GM23338 (cell line): ENCODE data around the gene TMUB1. TPM values are rescaled to one million over a fixed set of nuclear protein-coding genes. Genes with fewer than 3 reads are reported as not detected.

Experiments used
- ATAC-seq: fragments of 200-7000 bp; cut with Tn5 transposase; 3 replicates; pipeline ENCODE4 v1.9.1; 2020
- DNase-seq: peaks from one replicate; pipeline ENCODE4 v3.0.0-alpha.2; 2015; ENCODE audit warnings: low spot score
- H2AFZ ChIP-seq: fragments of 200-600 bp; sonication (generic); 2 replicates; pipeline ENCODE4 v1.8.0; 2016; ENCODE audit warnings: antibody characterized with exemption, mild to moderate bottlenecking, moderate library complexity
- H3F3A ChIP-seq: fragments of 200-600 bp; sonication (generic); replicated peaks from 2 replicates; pipeline ENCODE4 v1.8.0; 2017; ENCODE audit warnings: antibody characterized with exemption, mixed run types, low read depth
- H3K27ac ChIP-seq: fragments of 200-600 bp; sonication (generic); 2 replicates; pipeline ENCODE4 v1.6.1; 2016; ENCODE audit warnings: low read depth
- H3K27me3 ChIP-seq: fragments of 200-600 bp; sonication (generic); 2 replicates; pipeline ENCODE4 v1.8.0; 2016; ENCODE audit warnings: mild to moderate bottlenecking, mixed run types, moderate library complexity; ENCODE audit not compliant: insufficient read depth
- H3K36me3 ChIP-seq: fragments of 200-600 bp; sonication (generic); 2 replicates; pipeline ENCODE4 v1.8.0; 2016; ENCODE audit warnings: mild to moderate bottlenecking; ENCODE audit not compliant: insufficient read depth
- H3K4me1 ChIP-seq: fragments of 200-600 bp; sonication (generic); 2 replicates; pipeline ENCODE4 v1.8.0; 2016; ENCODE audit warnings: mild to moderate bottlenecking, moderate library complexity; ENCODE audit not compliant: insufficient read depth
- H3K4me2 ChIP-seq: fragments of 200-600 bp; sonication (generic); 2 replicates; pipeline ENCODE4 v1.7.1; 2017; ENCODE audit warnings: mixed run types
- H3K4me3 ChIP-seq: fragments of 200-600 bp; sonication (generic); 2 replicates; pipeline ENCODE4 v1.6.1; 2016; ENCODE audit warnings: mixed run types
- H3K79me2 ChIP-seq: fragments of 200-600 bp; sonication (generic); replicated peaks from 2 replicates; pipeline ENCODE4 v1.8.0; 2017; ENCODE audit warnings: mild to moderate bottlenecking; ENCODE audit not compliant: insufficient read depth
- H3K9me2 ChIP-seq: fragments of 200-600 bp; sonication (generic); 2 replicates; pipeline ENCODE4 v1.8.0; 2017; ENCODE audit not compliant: insufficient read depth
- H4K20me1 ChIP-seq: fragments of 200-600 bp; sonication (generic); replicated peaks from 2 replicates; pipeline ENCODE4 v1.8.0; 2017; ENCODE audit warnings: mild to moderate bottlenecking; ENCODE audit not compliant: insufficient read depth
- H3K27ac Mint-ChIP-seq: 2 replicates; pipeline ENCODE4 v1.8.0; 2020; ENCODE audit warnings: inconsistent platforms, mild to moderate bottlenecking, moderate library complexity, mixed read lengths
- H3K27me3 Mint-ChIP-seq: 3 replicates; pipeline ENCODE4 v1.8.0; 2022; ENCODE audit warnings: low read depth, mild to moderate bottlenecking, moderate library complexity, mixed read lengths, inconsistent platforms; ENCODE audit not compliant: insufficient read depth, poor library complexity
- H3K36me3 Mint-ChIP-seq: 3 replicates; pipeline ENCODE4 v1.8.0; 2021; ENCODE audit warnings: low read depth, mild to moderate bottlenecking, inconsistent platforms, moderate library complexity, mixed read lengths
- H3K4me1 Mint-ChIP-seq: 3 replicates; pipeline ENCODE4 v1.8.0; 2020; ENCODE audit warnings: mild to moderate bottlenecking, inconsistent platforms, mixed read lengths
- H3K4me3 Mint-ChIP-seq: 3 replicates; pipeline ENCODE4 v1.8.0; 2021; ENCODE audit warnings: moderate library complexity, mild to moderate bottlenecking, inconsistent platforms, mixed read lengths
- H3K9me3 Mint-ChIP-seq: 3 replicates; pipeline ENCODE4 v1.8.0; 2020; ENCODE audit warnings: moderate library complexity, mild to moderate bottlenecking, inconsistent platforms, mixed read lengths
- CREB1 ChIP-seq: fragments of 250-450 bp; sonication (Bioruptor Pico); IDR thresholded peaks from 2 replicates; pipeline ENCODE4 v1.5.0; 2020; ENCODE audit warnings: low read depth, mild to moderate bottlenecking, moderate library complexity
- EZH2 ChIP-seq: fragments of 200-600 bp; sonication (generic); IDR thresholded peaks from one replicate; pipeline ENCODE4 v1.8.0; 2017; ENCODE audit warnings: antibody characterized with exemption, mild to moderate bottlenecking, low read depth; ENCODE audit not compliant: unreplicated experiment
- EZH2phosphoT487 ChIP-seq: fragments of 200-600 bp; sonication (generic); IDR thresholded peaks from one replicate; pipeline ENCODE4 v1.8.1; 2018; ENCODE audit warnings: antibody characterized with exemption; ENCODE audit not compliant: unreplicated experiment
- JUNB ChIP-seq: IDR thresholded peaks from one replicate; pipeline ENCODE4 v1.6.1; 2016; ENCODE audit warnings: antibody characterized with exemption; ENCODE audit not compliant: unreplicated experiment
- NANOG ChIP-seq: IDR thresholded peaks from 2 replicates; pipeline ENCODE4 v1.6.1; 2016; ENCODE audit warnings: antibody characterized with exemption, borderline replicate concordance
- POLR2AphosphoS5 ChIP-seq: IDR thresholded peaks from 2 replicates; pipeline ENCODE4 v1.6.1; 2016; ENCODE audit warnings: antibody characterized with exemption, low read depth
- STAT1 ChIP-seq: IDR thresholded peaks from one replicate; pipeline ENCODE4 v1.6.1; 2016; ENCODE audit warnings: antibody characterized with exemption; ENCODE audit not compliant: unreplicated experiment
- ZNF114 ChIP-seq: fragments of 250-450 bp; sonication (Bioruptor Pico); IDR thresholded peaks from 2 replicates; pipeline ENCODE4 v1.5.0; 2020; ENCODE audit warnings: mild to moderate bottlenecking, moderate library complexity
- polyA plus RNA-seq: library from polyadenylated mRNA; unstranded; fragments of >200 nt; fragmentation: Nextera tagmentation; extraction: Ambion mirVana; gene quantifications from 2 replicates; pipeline ENCODE4 v1.2.1, GENCODE V29; 2016
- total RNA-seq: library from RNA; depleted of rRNA; stranded (reverse); fragments of >200 nt; shearing (Covaris generic); gene quantifications from 2 replicates; pipeline ENCODE4 v1.2.3, GENCODE V29; 2014
- TF ChIP-seq, protein P1 (sequence below), 2 experiments: fragments of 200-600 bp in 1 of 2; sonication (generic) in 1 of 2; conservative IDR thresholded peaks; 2 replicates each; pipeline versions ENCODE4 v1.5.1 to v1.6.1; 2016 to 2017; ENCODE audit warnings: antibody characterized with exemption in 2 of 2, low read depth in 2 of 2, mild to moderate bottlenecking in 2 of 2, moderate library complexity in 1 of 2
- TF ChIP-seq, protein P2 (sequence below): IDR thresholded peaks from one replicate; pipeline ENCODE4 v1.6.1; 2018; ENCODE audit warnings: antibody characterized with exemption; ENCODE audit not compliant: unreplicated experiment
- TF ChIP-seq, protein P3 (sequence below): IDR thresholded peaks from 2 replicates; pipeline ENCODE4 v1.6.1; 2016; ENCODE audit warnings: antibody characterized with exemption
- TF ChIP-seq, protein P4 (sequence below): fragments of 250-450 bp; sonication (Bioruptor Pico); IDR thresholded peaks from 2 replicates; pipeline ENCODE4 v1.5.0; 2020; ENCODE audit warnings: mild to moderate bottlenecking, moderate library complexity

Gene TMUB1
- total and polyA plus RNA-seq, 2 experiments from 2014 or later = 47.6 to 61.1 TPM

DNA sequence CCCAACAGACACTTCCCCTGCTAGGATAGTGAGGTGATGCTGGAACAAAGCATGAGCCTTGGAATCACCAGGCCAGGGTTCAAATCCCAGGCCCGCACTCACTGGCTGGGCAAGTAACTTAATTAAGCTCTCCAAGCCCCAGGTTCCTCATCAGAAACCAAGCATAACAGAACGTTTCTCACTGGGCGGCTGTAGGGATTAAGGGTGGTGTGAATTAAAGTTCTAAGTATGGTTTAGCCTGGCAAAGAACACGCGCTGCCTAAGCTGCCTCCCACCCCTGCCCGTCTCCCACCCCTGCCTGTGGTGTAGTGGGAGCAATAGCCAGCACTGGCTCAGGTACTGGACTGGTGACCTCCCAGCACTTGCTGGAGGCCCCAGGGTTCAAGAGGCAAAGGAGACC lies 18.3 kb downstream of the TMUB1 start:
- no peak overlapping the region for H3K4me2 ChIP-seq
- H3K36me3 ChIP-seq = peaks cover 16% of the 10 kb centered on the region
- H2AFZ ChIP-seq = no peak overlapping the region
- peaks cover 29% of the 10 kb centered on the region for H3K4me1 ChIP-seq
- H3K4me3 ChIP-seq = no peak overlapping the region
- H3F3A ChIP-seq = peaks cover 15% of the 10 kb centered on the region
- no peak for ATAC-seq
- Mint-ChIP-seq H3K36me3 (peaks cover 41% of the 10 kb centered on the region), H3K4me1 (peaks cover 32% of the 10 kb centered on the region), H3K27me3 (peaks cover 35% of the 10 kb centered on the region), H3K27ac (no peak overlapping the region), H3K4me3 (no peak overlapping the region), H3K9me3 (no peaks in the 10 kb centered on the region)
- H3K9me2 ChIP-seq = no peaks in the 10 kb centered on the region
- no peaks in the 10 kb centered on the region; the same call in 1 of the 2 replicates for H4K20me1 ChIP-seq
- TF ChIP-seq, protein P1, sequence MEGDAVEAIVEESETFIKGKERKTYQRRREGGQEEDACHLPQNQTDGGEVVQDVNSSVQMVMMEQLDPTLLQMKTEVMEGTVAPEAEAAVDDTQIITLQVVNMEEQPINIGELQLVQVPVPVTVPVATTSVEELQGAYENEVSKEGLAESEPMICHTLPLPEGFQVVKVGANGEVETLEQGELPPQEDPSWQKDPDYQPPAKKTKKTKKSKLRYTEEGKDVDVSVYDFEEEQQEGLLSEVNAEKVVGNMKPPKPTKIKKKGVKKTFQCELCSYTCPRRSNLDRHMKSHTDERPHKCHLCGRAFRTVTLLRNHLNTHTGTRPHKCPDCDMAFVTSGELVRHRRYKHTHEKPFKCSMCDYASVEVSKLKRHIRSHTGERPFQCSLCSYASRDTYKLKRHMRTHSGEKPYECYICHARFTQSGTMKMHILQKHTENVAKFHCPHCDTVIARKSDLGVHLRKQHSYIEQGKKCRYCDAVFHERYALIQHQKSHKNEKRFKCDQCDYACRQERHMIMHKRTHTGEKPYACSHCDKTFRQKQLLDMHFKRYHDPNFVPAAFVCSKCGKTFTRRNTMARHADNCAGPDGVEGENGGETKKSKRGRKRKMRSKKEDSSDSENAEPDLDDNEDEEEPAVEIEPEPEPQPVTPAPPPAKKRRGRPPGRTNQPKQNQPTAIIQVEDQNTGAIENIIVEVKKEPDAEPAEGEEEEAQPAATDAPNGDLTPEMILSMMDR (conservative IDR thresholded peaks at IDR 0.05; ENCODE audit: low read depth in 2 of 2) = no peak
- TF ChIP-seq ZNF114 (CRISPR knock-in tag) = no peak
- TF ChIP-seq, protein P2, sequence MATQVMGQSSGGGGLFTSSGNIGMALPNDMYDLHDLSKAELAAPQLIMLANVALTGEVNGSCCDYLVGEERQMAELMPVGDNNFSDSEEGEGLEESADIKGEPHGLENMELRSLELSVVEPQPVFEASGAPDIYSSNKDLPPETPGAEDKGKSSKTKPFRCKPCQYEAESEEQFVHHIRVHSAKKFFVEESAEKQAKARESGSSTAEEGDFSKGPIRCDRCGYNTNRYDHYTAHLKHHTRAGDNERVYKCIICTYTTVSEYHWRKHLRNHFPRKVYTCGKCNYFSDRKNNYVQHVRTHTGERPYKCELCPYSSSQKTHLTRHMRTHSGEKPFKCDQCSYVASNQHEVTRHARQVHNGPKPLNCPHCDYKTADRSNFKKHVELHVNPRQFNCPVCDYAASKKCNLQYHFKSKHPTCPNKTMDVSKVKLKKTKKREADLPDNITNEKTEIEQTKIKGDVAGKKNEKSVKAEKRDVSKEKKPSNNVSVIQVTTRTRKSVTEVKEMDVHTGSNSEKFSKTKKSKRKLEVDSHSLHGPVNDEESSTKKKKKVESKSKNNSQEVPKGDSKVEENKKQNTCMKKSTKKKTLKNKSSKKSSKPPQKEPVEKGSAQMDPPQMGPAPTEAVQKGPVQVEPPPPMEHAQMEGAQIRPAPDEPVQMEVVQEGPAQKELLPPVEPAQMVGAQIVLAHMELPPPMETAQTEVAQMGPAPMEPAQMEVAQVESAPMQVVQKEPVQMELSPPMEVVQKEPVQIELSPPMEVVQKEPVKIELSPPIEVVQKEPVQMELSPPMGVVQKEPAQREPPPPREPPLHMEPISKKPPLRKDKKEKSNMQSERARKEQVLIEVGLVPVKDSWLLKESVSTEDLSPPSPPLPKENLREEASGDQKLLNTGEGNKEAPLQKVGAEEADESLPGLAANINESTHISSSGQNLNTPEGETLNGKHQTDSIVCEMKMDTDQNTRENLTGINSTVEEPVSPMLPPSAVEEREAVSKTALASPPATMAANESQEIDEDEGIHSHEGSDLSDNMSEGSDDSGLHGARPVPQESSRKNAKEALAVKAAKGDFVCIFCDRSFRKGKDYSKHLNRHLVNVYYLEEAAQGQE = no peak
- no peak for TF ChIP-seq CREB1 (CRISPR knock-in tag)
- no peak for TF ChIP-seq EZH2
- TF ChIP-seq EZH2phosphoT487 = no peak
- TF ChIP-seq, protein P3, sequence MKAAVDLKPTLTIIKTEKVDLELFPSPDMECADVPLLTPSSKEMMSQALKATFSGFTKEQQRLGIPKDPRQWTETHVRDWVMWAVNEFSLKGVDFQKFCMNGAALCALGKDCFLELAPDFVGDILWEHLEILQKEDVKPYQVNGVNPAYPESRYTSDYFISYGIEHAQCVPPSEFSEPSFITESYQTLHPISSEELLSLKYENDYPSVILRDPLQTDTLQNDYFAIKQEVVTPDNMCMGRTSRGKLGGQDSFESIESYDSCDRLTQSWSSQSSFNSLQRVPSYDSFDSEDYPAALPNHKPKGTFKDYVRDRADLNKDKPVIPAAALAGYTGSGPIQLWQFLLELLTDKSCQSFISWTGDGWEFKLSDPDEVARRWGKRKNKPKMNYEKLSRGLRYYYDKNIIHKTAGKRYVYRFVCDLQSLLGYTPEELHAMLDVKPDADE = no peak
- TF ChIP-seq STAT1 = no peak
- TF ChIP-seq, protein P4, sequence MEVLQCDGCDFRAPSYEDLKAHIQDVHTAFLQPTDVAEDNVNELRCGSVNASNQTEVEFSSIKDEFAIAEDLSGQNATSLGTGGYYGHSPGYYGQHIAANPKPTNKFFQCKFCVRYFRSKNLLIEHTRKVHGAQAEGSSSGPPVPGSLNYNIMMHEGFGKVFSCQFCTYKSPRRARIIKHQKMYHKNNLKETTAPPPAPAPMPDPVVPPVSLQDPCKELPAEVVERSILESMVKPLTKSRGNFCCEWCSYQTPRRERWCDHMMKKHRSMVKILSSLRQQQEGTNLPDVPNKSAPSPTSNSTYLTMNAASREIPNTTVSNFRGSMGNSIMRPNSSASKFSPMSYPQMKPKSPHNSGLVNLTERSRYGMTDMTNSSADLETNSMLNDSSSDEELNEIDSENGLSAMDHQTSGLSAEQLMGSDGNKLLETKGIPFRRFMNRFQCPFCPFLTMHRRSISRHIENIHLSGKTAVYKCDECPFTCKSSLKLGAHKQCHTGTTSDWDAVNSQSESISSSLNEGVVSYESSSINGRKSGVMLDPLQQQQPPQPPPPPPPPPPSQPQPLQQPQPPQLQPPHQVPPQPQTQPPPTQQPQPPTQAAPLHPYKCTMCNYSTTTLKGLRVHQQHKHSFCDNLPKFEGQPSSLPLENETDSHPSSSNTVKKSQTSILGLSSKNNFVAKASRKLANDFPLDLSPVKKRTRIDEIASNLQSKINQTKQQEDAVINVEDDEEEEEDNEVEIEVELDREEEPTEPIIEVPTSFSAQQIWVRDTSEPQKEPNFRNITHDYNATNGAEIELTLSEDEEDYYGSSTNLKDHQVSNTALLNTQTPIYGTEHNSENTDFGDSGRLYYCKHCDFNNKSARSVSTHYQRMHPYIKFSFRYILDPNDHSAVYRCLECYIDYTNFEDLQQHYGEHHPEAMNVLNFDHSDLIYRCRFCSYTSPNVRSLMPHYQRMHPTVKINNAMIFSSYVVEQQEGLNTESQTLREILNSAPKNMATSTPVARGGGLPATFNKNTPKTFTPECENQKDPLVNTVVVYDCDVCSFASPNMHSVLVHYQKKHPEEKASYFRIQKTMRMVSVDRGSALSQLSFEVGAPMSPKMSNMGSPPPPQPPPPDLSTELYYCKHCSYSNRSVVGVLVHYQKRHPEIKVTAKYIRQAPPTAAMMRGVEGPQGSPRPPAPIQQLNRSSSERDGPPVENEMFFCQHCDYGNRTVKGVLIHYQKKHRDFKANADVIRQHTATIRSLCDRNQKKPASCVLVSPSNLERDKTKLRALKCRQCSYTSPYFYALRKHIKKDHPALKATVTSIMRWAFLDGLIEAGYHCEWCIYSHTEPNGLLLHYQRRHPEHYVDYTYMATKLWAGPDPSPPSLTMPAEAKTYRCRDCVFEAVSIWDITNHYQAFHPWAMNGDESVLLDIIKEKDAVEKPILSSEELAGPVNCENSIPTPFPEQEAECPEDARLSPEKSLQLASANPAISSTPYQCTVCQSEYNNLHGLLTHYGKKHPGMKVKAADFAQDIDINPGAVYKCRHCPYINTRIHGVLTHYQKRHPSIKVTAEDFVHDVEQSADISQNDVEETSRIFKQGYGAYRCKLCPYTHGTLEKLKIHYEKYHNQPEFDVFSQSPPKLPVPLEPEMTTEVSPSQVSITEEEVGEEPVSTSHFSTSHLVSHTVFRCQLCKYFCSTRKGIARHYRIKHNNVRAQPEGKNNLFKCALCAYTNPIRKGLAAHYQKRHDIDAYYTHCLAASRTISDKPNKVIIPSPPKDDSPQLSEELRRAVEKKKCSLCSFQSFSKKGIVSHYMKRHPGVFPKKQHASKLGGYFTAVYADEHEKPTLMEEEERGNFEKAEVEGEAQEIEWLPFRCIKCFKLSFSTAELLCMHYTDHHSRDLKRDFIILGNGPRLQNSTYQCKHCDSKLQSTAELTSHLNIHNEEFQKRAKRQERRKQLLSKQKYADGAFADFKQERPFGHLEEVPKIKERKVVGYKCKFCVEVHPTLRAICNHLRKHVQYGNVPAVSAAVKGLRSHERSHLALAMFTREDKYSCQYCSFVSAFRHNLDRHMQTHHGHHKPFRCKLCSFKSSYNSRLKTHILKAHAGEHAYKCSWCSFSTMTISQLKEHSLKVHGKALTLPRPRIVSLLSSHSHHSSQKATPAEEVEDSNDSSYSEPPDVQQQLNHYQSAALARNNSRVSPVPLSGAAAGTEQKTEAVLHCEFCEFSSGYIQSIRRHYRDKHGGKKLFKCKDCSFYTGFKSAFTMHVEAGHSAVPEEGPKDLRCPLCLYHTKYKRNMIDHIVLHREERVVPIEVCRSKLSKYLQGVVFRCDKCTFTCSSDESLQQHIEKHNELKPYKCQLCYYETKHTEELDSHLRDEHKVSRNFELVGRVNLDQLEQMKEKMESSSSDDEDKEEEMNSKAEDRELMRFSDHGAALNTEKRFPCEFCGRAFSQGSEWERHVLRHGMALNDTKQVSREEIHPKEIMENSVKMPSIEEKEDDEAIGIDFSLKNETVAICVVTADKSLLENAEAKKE (CRISPR knock-in tag) = no peak
- TF ChIP-seq JUNB = no peak
- TF ChIP-seq NANOG = no peak
- no peak for TF ChIP-seq POLR2AphosphoS5
- peaks cover 11% of the 10 kb centered on the region for H3K79me2 ChIP-seq
- no peak overlapping the region for H3K27ac ChIP-seq
- H3K27me3 ChIP-seq = peaks cover 15% of the 10 kb centered on the region; the same call in 1 of the 2 replicates
- no peak for DNase-seq
